ENCODE results near the gene CAPN1.

DNA sequence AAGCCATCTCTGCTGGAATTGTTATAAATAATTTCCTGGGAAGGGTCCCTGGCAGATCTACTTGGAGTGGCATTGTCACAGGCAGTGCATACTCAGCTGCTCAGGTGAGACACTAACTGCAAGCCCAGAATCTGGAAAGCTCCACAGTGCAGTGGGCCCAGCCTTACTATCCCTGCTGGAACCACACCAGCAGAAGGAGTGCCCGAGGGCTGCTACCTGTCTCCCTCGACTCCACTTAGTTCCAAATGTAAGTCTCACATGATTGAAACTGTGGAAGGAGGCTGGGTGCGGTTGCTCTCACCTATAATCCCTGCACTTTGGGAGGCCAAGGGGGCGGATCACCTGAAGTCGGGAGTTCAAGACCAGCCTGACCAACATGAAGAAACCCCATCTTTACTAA is 33.1 kb upstream of the CAPN1 start:
- TF ChIP-seq CTCF (IDR thresholded peaks at IDR 0.05), result no peak
- no peak for TF ChIP-seq POLR2A (IDR thresholded peaks at IDR 0.05)
- no peak for TF ChIP-seq EP300 (IDR thresholded peaks at IDR 0.05)
- no peak for TF ChIP-seq POLR2AphosphoS5 (IDR thresholded peaks at IDR 0.05)

All from suprapubic skin (tissue), 4 donors.